Neural progenitor cell (in vitro differentiated cells): ENCODE measurements around the gene HDAC1.

Source experiments
- CTCF ChIP-seq: fragments of 200-600 bp; sonication (generic); IDR thresholded peaks from 2 replicates; pipeline ENCODE4 v1.5.1; 2017; ENCODE audit warnings: antibody characterized with exemption, mild to moderate bottlenecking
- EZH2 ChIP-seq: fragments of 200-600 bp; sonication (generic); IDR thresholded peaks from 2 replicates; pipeline ENCODE4 v1.6.1; 2017; ENCODE audit warnings: antibody characterized with exemption, mild to moderate bottlenecking, moderate library complexity
- EZH2phosphoT487 ChIP-seq: fragments of 200-600 bp; sonication (generic); IDR thresholded peaks from 2 replicates; pipeline ENCODE4 v1.6.1; 2017; ENCODE audit warnings: antibody characterized with exemption

- TF ChIP-seq CTCF (no peak), EZH2 (no peak), EZH2phosphoT487 (no peak)
These were observed 61.5 kb downstream of the HDAC1 start for GRCh38 chr1:32353431-32353830.
